GM06990 (cell line): ENCODE measurements around the gene TENM4.

Source experiments
- DNase-seq: peaks from one replicate; pipeline ENCODE4 v3.0.0-alpha.2; 2011; ENCODE audit not compliant: insufficient read length; ENCODE audit errors: extremely low read depth
- H3K27me3 ChIP-seq: replicated peaks from 2 replicates; pipeline ENCODE4 v1.6.0; 2011; ENCODE audit warnings: low read length; ENCODE audit not compliant: control insufficient read depth, insufficient read depth
- H3K36me3 ChIP-seq: 2 replicates; pipeline ENCODE4 v1.5.1; 2011; ENCODE audit warnings: low read length; ENCODE audit not compliant: control insufficient read depth, insufficient read depth
- H3K4me3 ChIP-seq: replicated peaks from 2 replicates; pipeline ENCODE4 v1.5.1; 2011; ENCODE audit warnings: low read depth, mild to moderate bottlenecking, control low read depth, low read length
- CTCF ChIP-seq: IDR thresholded peaks from 2 replicates; pipeline ENCODE4 v1.5.1; 2011; ENCODE audit warnings: low read length, control low read depth, mild to moderate bottlenecking, inconsistent platforms; ENCODE audit not compliant: insufficient read depth, poor library complexity, severe bottlenecking

Gene TENM4

GRCh38 chr11:79313530-79313913 lies 127.3 kb downstream of the TENM4 start:
- H3K27me3 ChIP-seq: no peaks in the 10 kb centered on the region
- TF ChIP-seq CTCF: no peak
- no peaks in the 10 kb centered on the region for H3K36me3 ChIP-seq
- H3K4me3 ChIP-seq: no peak overlapping the region
- DNase-seq: no peak

GRCh38 chr11:79312617-79313529 lies 128.0 kb downstream of the TENM4 start:
- Histone ChIP-seq H3K36me3 (no peaks in the 10 kb centered on the region), H3K27me3 (no peaks in the 10 kb centered on the region), H3K4me3 (no peak overlapping the region)
- no peak for DNase-seq
- TF ChIP-seq CTCF: no peak

- no peaks in the 10 kb centered on the region for H3K27me3 ChIP-seq
- no peak for DNase-seq
- no peak for TF ChIP-seq CTCF
- no peaks in the 10 kb centered on the region for H3K36me3 ChIP-seq
- no peak overlapping the region for H3K4me3 ChIP-seq
Observed at GRCh38 chr11:79311461-79311860, 129.4 kb downstream of the TENM4 start.

GRCh38 chr11:79309407-79309806 lies 131.4 kb downstream of the TENM4 start:
- DNase-seq: no peak
- Histone ChIP-seq H3K4me3 (no peak overlapping the region), H3K36me3 (no peaks in the 10 kb centered on the region), H3K27me3 (no peaks in the 10 kb centered on the region)
- no peak for TF ChIP-seq CTCF

- TF ChIP-seq CTCF: no peak
- DNase-seq: no peak
Observed at GRCh38 chr11:79308429-79308828, 132.4 kb downstream of the TENM4 start.

More at GRCh38 chr11:79308429-79308828, 132.4 kb downstream of the TENM4 start:
- Histone ChIP-seq H3K36me3 (no peaks in the 10 kb centered on the region), H3K4me3 (no peak overlapping the region), H3K27me3 (no peaks in the 10 kb centered on the region)
